Trophoblast cell (in vitro differentiated cells and primary cell): ENCODE results near the gene OCRL.

Experiments
- DNase-seq, 2 donors: peaks; one replicate each; pipeline ENCODE4 v3.0.0-alpha.2; 2016
- H2AFZ ChIP-seq: 2 replicates; pipeline ENCODE4 v1.6.1; 2013; ENCODE audit warnings: low read length, moderate library complexity, mild to moderate bottlenecking; ENCODE audit not compliant: insufficient read depth, poor library complexity
- H2AK5ac ChIP-seq: 2 replicates; pipeline ENCODE4 v1.6.1; 2013; ENCODE audit warnings: mild to moderate bottlenecking, low read length
- H2BK120ac ChIP-seq: 2 replicates; pipeline ENCODE4 v1.6.1; 2013; ENCODE audit warnings: low read length, mild to moderate bottlenecking, moderate library complexity; ENCODE audit not compliant: insufficient read depth, poor library complexity
- H2BK12ac ChIP-seq: 2 replicates; pipeline ENCODE4 v1.6.1; 2013; ENCODE audit warnings: mild to moderate bottlenecking, low read length, moderate library complexity
- H2BK5ac ChIP-seq: 2 replicates; pipeline ENCODE4 v1.6.1; 2013; ENCODE audit warnings: low read length, low read depth, moderate library complexity, mild to moderate bottlenecking; ENCODE audit not compliant: poor library complexity
- H3K14ac ChIP-seq: 2 replicates; pipeline ENCODE4 v1.6.1; 2013; ENCODE audit warnings: mild to moderate bottlenecking, low read length
- H3K18ac ChIP-seq: 2 replicates; pipeline ENCODE4 v1.6.1; 2013; ENCODE audit warnings: mild to moderate bottlenecking, low read length
- H3K23ac ChIP-seq: 2 replicates; pipeline ENCODE4 v1.6.1; 2013; ENCODE audit warnings: low read length
- H3K27ac ChIP-seq: 2 replicates; pipeline ENCODE4 v1.5.1; 2013; ENCODE audit warnings: low read depth, mild to moderate bottlenecking, inconsistent platforms, low read length, moderate library complexity
- H3K27me3 ChIP-seq: 2 replicates; pipeline ENCODE4 v1.6.1; 2013; ENCODE audit warnings: inconsistent platforms, mild to moderate bottlenecking, low read length, moderate library complexity; ENCODE audit not compliant: insufficient read depth
- H3K36me3 ChIP-seq, 2 experiments: 1 replicate in 1 of 2; 2 replicates in 1 of 2; pipeline ENCODE4 v1.6.1; 2013; ENCODE audit warnings: low read length in 2 of 2, mild to moderate bottlenecking in 2 of 2, moderate library complexity in 1 of 2; ENCODE audit not compliant: insufficient read depth in 2 of 2, control insufficient read depth in 1 of 2
- H3K4ac ChIP-seq: 2 replicates; pipeline ENCODE4 v1.6.1; 2013; ENCODE audit warnings: low read depth, mild to moderate bottlenecking, low read length, moderate library complexity
- H3K4me1 ChIP-seq, 2 experiments: 1 replicate in 1 of 2; 2 replicates in 1 of 2; pipeline ENCODE4 v1.6.1; 2013; ENCODE audit warnings: low read length in 2 of 2, mild to moderate bottlenecking in 2 of 2, moderate library complexity in 1 of 2; ENCODE audit not compliant: insufficient read depth in 2 of 2, control insufficient read depth in 1 of 2
- H3K4me2 ChIP-seq: 2 replicates; pipeline ENCODE4 v1.6.1; 2013; ENCODE audit warnings: inconsistent platforms, mild to moderate bottlenecking, low read length, moderate library complexity
- H3K4me3 ChIP-seq: 2 replicates; pipeline ENCODE4 v1.5.1; 2013; ENCODE audit warnings: mild to moderate bottlenecking, low read depth, low read length, inconsistent platforms
- H3K79me1 ChIP-seq: one replicate; pipeline ENCODE4 v1.6.1; 2013; ENCODE audit warnings: low read length
- H3K79me2 ChIP-seq: 2 replicates; pipeline ENCODE4 v1.6.1; 2013; ENCODE audit warnings: low read length, mild to moderate bottlenecking; ENCODE audit not compliant: control insufficient read depth, insufficient read depth, poor library complexity
- H3K9ac ChIP-seq: 2 replicates; pipeline ENCODE4 v1.6.1; 2013; ENCODE audit warnings: mild to moderate bottlenecking, low read length
- H3K9me3 ChIP-seq: 2 replicates; pipeline ENCODE4 v1.6.1; 2013; ENCODE audit warnings: low read depth, mild to moderate bottlenecking, control low read depth, inconsistent platforms, low read length; ENCODE audit not compliant: insufficient read depth
- H4K12ac ChIP-seq: 2 replicates; pipeline ENCODE4 v1.6.1; 2013; ENCODE audit warnings: low read depth, mild to moderate bottlenecking, low read length, moderate library complexity
- H4K8ac ChIP-seq: 2 replicates; pipeline ENCODE4 v1.6.1; 2013; ENCODE audit warnings: low read depth, mild to moderate bottlenecking, low read length, moderate library complexity
- H4K91ac ChIP-seq: one replicate; pipeline ENCODE4 v1.6.1; 2013; ENCODE audit warnings: low read depth, mild to moderate bottlenecking, low read length, moderate library complexity
- WGBS: extraction: QIAGEN DNeasy Blood & Tissue Kit; methylation state at CpG from one replicate; pipeline ENCODE4 v1.1.7; 2013; ENCODE audit warnings: missing lambda C conversion rate; ENCODE audit not compliant: insufficient read length, insufficient coverage; ENCODE audit errors: extremely low coverage; 5-methylcytosine and 5-hydroxymethylcytosine counted together

OCRL gene

DNA sequence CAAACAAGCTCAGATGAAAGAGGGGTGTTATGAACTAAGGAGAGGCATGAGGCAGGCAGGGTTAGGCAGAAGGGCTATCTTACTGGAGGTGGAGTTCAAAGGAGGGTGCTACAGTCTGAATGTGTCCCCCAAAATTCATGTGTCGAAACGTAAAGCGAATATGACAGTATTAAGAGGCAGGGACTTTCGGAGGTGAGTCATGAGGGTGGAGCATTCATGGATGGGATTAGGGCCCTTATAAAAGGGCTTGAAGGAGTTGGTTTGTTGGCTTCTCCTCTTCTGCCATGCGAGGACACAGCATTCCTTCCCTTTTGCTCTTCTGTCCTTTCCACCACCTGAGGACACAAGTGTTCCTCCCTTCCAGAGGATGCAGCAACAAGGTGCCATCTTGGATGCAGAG is 91.8 kb downstream of the OCRL start:
- Histone ChIP-seq H3K4ac (no peak overlapping the region), H2BK12ac (no peak overlapping the region), H3K4me1 (peaks cover 0 to 3% of the 10 kb centered on the region in 2 experiments), H3K4me2 (no peak overlapping the region), H2AFZ (no peak overlapping the region), H3K9ac (no peak overlapping the region), H3K36me3 (no peaks in the 10 kb centered on the region), H3K9me3 (no peaks in the 10 kb centered on the region), H3K4me3 (no peak overlapping the region), H3K27ac (no peak overlapping the region), H3K79me2 (no peaks in the 10 kb centered on the region), H2AK5ac (no peak overlapping the region), H3K18ac (no peak overlapping the region), H3K27me3 (no peaks in the 10 kb centered on the region), H3K79me1 (no peaks in the 10 kb centered on the region), H4K12ac (no peak overlapping the region), H2BK120ac (no peak overlapping the region), H4K91ac (no peak overlapping the region), H2BK5ac (no peak overlapping the region), H3K23ac (no peak overlapping the region), H3K14ac (no peak overlapping the region), H4K8ac (no peak overlapping the region)
- WGBS, result no CpG with 5 or more reads among the region's 5 CpGs
- no peak for DNase-seq

GRCh38 chrX:129632443-129632842 is 92.4 kb downstream of the OCRL start:
- H3K18ac ChIP-seq, result no peak overlapping the region
- H3K79me1 ChIP-seq, result no peaks in the 10 kb centered on the region
- H4K8ac ChIP-seq, result no peak overlapping the region
- no peak overlapping the region for H3K4ac ChIP-seq
- WGBS, result no CpG with 5 or more reads among the region's 7 CpGs
- H4K91ac ChIP-seq, result no peak overlapping the region
- H2AK5ac ChIP-seq, result no peak overlapping the region
- H3K23ac ChIP-seq, result no peak overlapping the region
- no peak overlapping the region for H3K4me2 ChIP-seq
- no peak overlapping the region for H2BK120ac ChIP-seq
- H3K9me3 ChIP-seq, result no peaks in the 10 kb centered on the region
- no peaks in the 10 kb centered on the region for H3K27me3 ChIP-seq
- no peak overlapping the region for H2AFZ ChIP-seq
- no peak overlapping the region for H2BK12ac ChIP-seq
- no peak overlapping the region for H3K9ac ChIP-seq
- H2BK5ac ChIP-seq, result no peak overlapping the region
- DNase-seq, result no peak
- H3K36me3 ChIP-seq, result no peaks in the 10 kb centered on the region
- H3K79me2 ChIP-seq, result no peaks in the 10 kb centered on the region
- no peak overlapping the region for H4K12ac ChIP-seq
- no peak overlapping the region for H3K4me3 ChIP-seq
- H3K27ac ChIP-seq, result no peak overlapping the region
- no peak overlapping the region for H3K14ac ChIP-seq
- peaks cover 0 to 3% of the 10 kb centered on the region in 2 experiments for H3K4me1 ChIP-seq

GRCh38 chrX:129634541-129634940 is 94.5 kb downstream of the OCRL start:
- Histone ChIP-seq H4K8ac (no peak overlapping the region), H3K23ac (no peak overlapping the region), H2BK5ac (no peak overlapping the region), H3K4me2 (no peak overlapping the region), H3K9me3 (no peaks in the 10 kb centered on the region), H2AK5ac (no peak overlapping the region), H3K36me3 (no peaks in the 10 kb centered on the region), H3K4me1 (peaks cover 0 to 3% of the 10 kb centered on the region in 2 experiments), H2BK12ac (no peak overlapping the region), H2AFZ (no peak overlapping the region), H3K79me2 (no peaks in the 10 kb centered on the region), H3K27ac (no peak overlapping the region), H3K18ac (no peak overlapping the region), H3K4me3 (no peak overlapping the region), H3K27me3 (no peaks in the 10 kb centered on the region), H4K12ac (no peak overlapping the region), H3K79me1 (no peaks in the 10 kb centered on the region), H3K14ac (no peak overlapping the region), H4K91ac (no peak overlapping the region), H3K9ac (no peak overlapping the region), H3K4ac (no peak overlapping the region), H2BK120ac (no peak overlapping the region)
- no CpG with 5 or more reads among the region's 7 CpGs for WGBS
- no peak for DNase-seq

DNA sequence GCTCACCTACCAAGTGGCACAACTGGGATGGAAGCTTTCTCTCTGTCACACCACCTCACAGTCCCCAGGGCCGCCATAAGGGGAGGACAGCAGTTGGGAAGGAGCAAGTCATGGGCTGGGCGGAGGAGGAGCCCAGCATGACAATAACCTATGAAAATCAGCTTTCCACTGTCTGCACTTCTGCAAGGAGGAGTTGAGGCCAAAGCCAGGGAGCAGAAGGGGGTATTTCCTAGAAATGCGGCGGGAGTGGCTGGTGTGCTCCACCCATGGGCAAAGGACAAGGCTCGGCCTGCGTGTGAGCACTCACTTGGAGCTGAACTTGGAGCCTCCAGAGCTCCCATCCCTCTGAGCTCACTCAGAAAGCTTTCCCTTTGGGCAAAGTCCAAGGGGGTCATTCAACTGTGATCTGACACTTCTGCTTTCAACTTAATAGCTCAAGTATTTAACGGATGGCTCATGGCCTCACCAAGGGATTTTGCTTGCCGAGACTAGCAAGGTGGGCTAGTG is 96.2 kb downstream of the OCRL start:
- Histone ChIP-seq H3K23ac (no peak overlapping the region), H3K18ac (no peak overlapping the region), H3K4me2 (no peak overlapping the region), H3K4ac (no peak overlapping the region), H3K4me3 (no peak overlapping the region), H3K4me1 (peaks cover 0 to 3% of the 10 kb centered on the region in 2 experiments), H3K9me3 (no peaks in the 10 kb centered on the region), H4K8ac (no peak overlapping the region), H3K36me3 (no peaks in the 10 kb centered on the region), H4K12ac (no peak overlapping the region), H2AK5ac (no peak overlapping the region), H3K79me2 (no peaks in the 10 kb centered on the region), H3K14ac (no peak overlapping the region), H4K91ac (no peak overlapping the region), H3K9ac (no peak overlapping the region), H2BK12ac (no peak overlapping the region), H2BK5ac (no peak overlapping the region), H3K79me1 (no peaks in the 10 kb centered on the region), H2AFZ (no peak overlapping the region), H3K27ac (no peak overlapping the region), H2BK120ac (no peak overlapping the region), H3K27me3 (no peaks in the 10 kb centered on the region)
- WGBS, result no CpG with 5 or more reads among the region's 8 CpGs
- DNase-seq, result no peak
